Measurements from ENCODE around the gene PAPPA2. TPM values are rescaled to one million over a fixed set of nuclear protein-coding genes. Genes with fewer than 3 reads are reported as not detected.
A peak's percentile ranks its signal among the peaks of the same experiment; 100 is the strongest.
"Not testable (repeated sequence)": the region's sequence is repeated elsewhere in the genome, so short reads cannot be mapped to it uniquely, and the experiment has no call there.

Gene PAPPA2
- total RNA-seq, 1 experiment from 2014 or later = 2.1 TPM

DNA sequence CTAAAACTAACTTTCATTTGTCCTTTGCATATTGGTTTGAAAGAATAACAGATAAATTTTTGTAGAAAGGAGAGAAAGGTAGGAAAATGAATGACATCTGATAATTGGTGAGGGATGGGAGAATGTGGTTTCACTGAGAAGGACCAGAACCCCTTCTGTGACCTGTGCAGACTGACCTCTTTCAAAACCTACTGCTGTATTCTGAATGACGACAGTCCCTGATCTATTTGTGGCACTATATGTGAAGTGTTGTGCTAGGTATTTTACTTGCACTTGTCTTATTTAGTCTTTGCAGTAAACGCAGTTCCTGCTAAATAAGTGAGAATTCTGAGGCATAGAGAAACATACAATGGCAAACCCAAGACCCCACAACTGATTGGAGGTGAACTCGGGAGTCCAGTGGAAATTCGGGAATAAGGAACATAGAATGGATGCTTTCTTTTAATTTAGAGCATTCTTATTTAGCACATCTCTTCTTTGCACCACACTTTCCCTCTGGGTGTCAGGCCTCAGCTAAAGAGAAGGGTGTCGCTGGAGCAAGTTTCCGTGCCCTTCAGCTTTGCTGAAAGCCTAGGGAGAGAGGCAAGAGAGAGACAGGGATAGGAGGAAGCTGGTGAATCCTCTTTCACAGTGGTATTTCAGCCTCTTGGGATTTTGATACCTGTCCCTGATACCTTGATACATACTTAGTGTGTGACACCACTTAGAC, 230.2 kb downstream of the PAPPA2 start:
- no peak for DNase-seq (ENCODE audit: low spot score)

DNA sequence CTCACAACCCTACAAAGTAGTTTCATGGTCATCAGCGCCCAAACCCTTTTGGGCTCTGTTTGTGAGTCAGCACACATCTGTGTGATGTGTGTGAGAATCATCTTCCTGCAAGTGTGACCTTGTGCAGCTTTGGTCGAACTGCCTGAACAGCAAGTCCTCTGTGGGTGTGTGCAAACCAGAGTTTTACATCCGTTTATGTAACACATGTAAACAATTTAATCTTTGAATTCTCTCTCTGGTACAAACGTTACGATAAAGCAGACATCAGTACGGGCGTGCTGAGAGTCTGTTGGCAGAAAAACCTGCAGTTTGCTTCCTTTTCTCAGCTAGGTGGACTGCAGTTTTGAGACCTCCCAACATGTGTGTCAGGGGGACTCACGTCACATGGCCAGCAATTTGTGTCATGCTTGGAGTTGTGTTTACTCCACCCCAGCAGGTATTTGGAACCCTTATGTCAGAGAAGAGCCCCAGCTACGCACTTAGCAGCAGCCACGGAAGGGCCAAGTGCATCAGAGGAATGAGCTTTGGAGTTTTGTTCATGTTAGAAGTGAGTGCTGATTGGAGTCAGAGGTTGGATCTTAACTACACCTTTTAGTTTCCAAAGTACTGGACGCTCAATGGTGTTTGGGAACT, 230.8 kb downstream of the PAPPA2 start:
- DNase-seq (ENCODE audit: low spot score) = no peak

- DNase-seq (ENCODE audit: low spot score) = no peak
Measured at GRCh38 chr1:176694713-176695112, 231.7 kb downstream of the PAPPA2 start.

DNA sequence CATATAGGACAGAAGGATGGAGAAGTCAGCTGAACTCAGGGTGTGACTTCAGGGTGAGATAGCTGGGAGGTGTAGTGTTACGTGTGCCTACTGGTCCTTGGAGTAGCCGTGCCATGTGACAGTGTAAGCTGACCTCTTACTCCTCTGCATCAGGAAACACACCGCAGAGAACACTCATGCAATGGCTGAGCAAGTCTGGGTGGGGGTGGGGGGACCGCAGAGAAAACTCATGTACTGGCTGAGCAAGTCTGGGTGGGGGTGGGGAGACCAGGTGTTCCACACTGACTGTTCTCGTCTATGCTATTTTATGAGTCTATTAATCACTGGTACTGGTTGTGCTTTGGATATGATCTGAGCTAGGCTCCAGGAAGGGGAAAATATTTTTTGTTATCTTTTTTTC, 233.1 kb downstream of the PAPPA2 start:
- peak; percentile 92 for DNase-seq (ENCODE audit: low spot score)

- DNase-seq (ENCODE audit: low spot score) = no peak
Measured at GRCh38 chr1:176696689-176697088, 233.7 kb downstream of the PAPPA2 start.

- DNase-seq (ENCODE audit: low spot score) = no peak
Measured at GRCh38 chr1:176699821-176700220, 236.8 kb downstream of the PAPPA2 start.

DNA sequence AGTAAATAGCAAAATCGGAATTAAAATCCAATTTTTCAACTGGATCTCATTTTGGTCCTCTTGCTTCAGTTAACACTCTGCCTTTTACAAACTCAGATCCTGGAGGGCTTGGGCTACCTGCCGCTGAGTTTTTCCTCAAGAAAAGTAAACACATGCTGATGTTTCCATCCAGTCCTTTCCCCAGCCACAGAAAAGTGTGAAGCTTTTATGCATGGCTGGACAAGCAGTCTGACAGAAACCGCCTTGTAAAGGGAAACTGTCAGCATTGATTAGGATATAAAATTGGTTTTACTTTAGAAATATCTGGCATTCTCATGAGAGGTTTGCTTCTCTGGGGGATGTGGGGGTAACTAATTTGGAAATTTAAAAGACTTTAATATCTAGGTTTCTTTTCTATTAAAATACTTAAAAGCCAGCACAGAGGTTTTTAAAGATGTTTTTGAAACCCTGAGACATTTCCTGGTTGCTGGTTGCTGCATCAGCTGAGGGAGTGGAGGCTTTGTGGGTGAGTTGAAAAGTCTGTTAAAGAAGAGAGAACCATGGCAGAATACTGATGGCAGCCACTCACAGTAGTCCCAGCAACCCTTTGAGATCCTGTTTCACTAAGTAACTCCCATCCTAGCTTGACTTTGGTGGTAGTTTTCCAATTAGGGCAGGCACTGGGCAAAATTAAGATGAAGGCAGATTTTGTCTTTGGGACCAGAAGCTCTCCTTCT, 238.3 kb downstream of the PAPPA2 start:
- DNase-seq (ENCODE audit: low spot score) = no peak

GRCh38 chr1:176702901-176703300, 239.9 kb downstream of the PAPPA2 start:
- no peak for DNase-seq (ENCODE audit: low spot score)

GRCh38 chr1:176705585-176705984, 242.6 kb downstream of the PAPPA2 start:
- DNase-seq (ENCODE audit: low spot score) = no peak

GRCh38 chr1:176717066-176717750, 254.2 kb downstream of the PAPPA2 start:
- DNase-seq (ENCODE audit: low spot score) = peak; percentile 34

- DNase-seq (ENCODE audit: low spot score) = no peak
Measured at GRCh38 chr1:176719447-176719846, 256.5 kb downstream of the PAPPA2 start.

DNA sequence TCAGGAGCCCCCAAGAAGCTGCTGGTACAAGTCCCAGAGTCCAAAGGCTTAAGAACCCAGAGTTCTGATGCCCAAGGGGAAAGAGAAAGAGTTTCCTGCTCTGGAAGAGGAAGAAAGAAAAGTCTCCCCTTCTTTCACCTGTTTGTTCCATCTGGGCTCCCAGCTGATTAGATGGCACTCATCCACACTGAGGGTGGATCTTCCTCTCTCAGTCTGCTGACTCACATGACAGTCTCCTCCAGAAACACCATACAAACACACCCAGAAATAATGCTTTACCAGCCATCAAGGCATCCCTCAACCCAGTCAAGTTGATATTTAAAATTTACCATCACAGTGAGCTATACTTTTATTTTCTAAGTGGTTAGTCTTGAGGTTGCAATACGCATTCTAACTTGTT, 257.9 kb downstream of the PAPPA2 start:
- DNase-seq (ENCODE audit: low spot score) = no peak

DNA sequence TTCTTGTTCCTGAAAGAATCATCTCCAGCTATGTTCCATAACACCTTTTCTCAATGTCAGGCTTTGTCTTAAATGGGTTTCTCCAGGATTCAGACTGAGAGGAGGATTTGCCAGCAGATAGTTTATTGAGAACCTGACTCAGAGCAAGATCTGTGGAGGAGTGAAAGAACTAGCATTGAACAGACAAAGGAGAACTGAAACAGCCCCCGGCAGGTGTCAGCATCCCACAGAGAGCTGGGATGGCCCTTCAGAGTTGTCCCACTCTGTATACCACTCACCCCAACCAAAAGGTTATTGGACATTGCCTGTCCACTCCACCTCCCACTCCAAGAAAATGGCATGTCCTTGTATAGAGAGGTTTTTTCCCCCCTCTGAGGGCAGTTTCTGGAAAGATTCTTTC, 270.7 kb downstream of the PAPPA2 start:
- DNase-seq (ENCODE audit: low spot score) = no peak

DNA sequence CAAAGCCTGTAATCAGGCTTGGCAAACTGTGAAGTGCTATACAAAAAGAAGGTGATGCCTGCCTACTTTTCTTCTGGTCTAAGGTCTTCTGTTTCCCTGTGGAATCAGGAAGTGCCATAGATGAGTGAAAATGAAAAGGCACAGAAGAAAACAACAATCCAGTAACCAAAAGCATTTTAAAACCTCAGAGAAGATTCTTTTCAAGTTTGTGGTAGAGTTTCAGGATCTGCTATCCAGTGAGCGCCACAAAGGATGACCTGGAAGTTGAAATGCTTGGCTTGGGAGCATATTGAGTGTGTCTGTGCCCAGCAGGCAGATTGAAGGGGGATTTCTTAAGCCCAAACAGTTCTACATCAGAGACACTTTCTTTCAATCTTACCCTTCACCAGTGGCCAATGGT, 272.2 kb downstream of the PAPPA2 start:
- no peak for DNase-seq (ENCODE audit: low spot score)

- no peak for DNase-seq (ENCODE audit: low spot score)
Measured at GRCh38 chr1:176736015-176736414, 273.0 kb downstream of the PAPPA2 start.

DNA sequence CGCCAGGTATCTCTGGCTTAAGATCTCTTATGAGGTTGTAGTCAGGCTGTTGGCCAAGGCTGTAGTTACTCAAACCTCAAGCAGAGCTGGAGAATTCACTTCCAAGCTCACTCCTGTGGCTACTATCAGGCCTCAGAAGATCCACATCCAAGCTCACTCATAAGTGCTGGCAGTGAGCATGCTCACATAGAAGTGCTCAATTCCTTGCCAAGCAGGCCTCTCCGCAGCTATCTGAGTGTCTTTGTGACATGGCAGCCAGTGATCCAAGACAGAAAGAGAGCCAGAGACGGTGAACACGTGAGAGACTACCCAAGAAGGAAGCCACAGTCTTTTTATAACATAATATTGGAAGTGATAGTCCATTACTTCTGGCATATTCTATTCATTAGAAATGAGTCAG, 278.2 kb downstream of the PAPPA2 start:
- no peak for DNase-seq (ENCODE audit: low spot score)

DNA sequence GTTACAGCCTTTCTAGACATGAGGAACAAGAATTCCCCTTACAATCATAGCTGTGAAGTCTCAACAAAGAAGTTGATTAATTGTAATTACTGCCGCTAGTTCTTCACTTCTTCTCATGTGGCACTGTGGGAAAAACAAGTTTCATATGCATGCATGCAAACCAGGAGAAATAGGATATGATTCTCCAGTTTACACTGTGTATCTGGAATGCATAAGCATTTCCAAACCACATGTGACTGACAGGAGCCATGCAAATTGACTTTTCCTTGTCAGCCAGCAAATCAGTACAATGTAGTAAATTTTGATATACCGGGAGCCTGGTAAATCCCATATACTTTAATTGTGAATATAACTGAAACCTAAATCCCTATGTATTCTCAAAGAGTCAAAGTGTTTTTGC, 279.3 kb downstream of the PAPPA2 start:
- no peak for DNase-seq (ENCODE audit: low spot score)

DNA sequence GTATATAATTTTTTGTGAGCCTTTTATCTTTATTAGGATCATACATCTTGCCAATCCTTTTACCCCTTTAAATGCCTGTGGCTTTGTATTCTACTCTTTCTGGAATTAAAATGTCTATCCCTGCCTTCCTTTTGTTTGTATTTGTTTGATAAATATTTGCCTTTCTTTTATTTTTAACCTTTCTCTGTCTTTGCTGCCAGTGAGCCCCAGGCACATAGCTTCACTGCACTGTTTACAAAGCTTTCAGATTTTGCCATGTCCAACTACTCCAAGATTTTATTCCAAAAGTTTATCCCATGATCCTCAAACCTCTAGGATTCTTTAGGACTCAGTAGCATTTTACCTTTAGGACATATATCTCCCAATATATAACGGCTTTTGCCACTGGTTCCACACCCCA, 281.2 kb downstream of the PAPPA2 start:
- no peak for DNase-seq (ENCODE audit: low spot score)

GRCh38 chr1:176745945-176746344, 283.0 kb downstream of the PAPPA2 start:
- DNase-seq (ENCODE audit: low spot score) = no peak

DNA sequence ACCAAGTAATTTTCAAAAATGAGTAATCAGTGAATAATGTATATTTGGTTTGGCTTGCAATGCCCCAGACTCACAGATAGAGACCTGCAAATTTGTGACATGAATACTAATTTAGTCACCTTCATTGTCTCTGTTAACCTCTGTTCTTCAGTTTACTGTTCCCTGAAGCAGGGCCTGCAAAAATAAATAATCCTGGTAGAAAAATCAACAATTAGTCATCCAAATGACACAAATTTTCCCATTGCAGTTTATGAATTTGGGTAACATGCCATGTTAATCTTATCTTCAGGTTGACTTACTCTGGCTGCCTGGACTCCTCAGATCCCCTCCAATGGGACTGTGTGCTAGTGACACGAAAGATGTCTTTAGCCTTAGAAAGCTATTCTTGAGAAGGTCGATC, 289.5 kb downstream of the PAPPA2 start:
- no peak for DNase-seq (ENCODE audit: low spot score)

DNA sequence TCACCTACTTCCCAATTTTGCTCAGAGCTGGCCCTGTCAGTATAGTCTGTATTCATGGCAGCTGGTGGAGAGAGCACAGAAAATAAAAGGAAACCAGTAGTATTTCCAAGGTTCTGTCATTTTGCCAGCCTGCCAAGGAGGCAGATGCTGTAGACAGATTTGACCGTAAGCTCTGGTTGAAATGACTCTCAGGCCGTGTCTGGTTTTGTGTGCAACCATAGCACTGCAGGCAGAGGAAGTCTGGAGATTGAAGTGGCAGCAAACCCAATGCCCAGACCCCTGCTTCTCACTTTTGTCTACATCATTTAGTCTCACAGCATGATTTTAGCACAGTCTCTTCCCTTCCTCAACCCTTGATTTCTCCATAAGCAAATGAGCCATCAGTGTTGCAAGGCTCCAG, 291.7 kb downstream of the PAPPA2 start:
- DNase-seq (ENCODE audit: low spot score) = no peak

DNA sequence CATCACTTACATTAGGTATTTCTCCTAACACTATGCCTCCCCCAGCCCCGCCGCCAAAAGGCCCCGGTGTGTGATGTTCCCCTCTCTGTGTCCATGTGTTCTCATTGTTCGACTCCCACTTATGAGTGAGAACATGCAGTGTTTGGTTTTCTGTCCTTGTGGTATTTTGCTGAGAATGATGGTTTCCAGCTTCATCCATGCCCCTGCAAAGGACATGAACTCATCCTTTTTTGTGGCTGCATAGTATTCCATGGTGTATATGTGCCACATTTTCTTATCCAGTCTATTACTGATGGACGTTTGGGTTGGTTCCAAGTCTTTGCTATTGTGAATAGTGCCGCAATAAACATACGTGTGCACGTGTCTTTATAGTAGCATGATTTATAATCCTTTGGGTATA, 293.8 kb downstream of the PAPPA2 start:
- not testable (repeated sequence) for DNase-seq (ENCODE audit: low spot score)

- no peak for DNase-seq (ENCODE audit: low spot score)
Measured at GRCh38 chr1:176765608-176766007, 302.6 kb downstream of the PAPPA2 start.
